ENCODE measurements around the gene PTPN11. TPM values are rescaled to one million over a fixed set of nuclear protein-coding genes. Genes with fewer than 3 reads are reported as not detected.

The PTPN11 gene
- total RNA-seq, 1 experiment from 2014 or later = 181 TPM

- no peak for TF ChIP-seq SP1 (IDR thresholded peaks at IDR 0.05; ENCODE audit: low read depth)
- peaks cover 78% of the 10 kb centered on the region for H3K79me2 ChIP-seq (ENCODE audit: insufficient read depth, low read length)
- no TSS peak for BruUV-seq (replicated peaks)
- H3K36me3 ChIP-seq (ENCODE audit: control insufficient read depth in 1 of 2, insufficient read depth in 2 of 2, low read length in 2 of 2) = peaks cover 0 to 4% of the 10 kb centered on the region in 2 experiments; a peak in 1 of 4 replicates
- intact Hi-C loops (cut with micrococcal nuclease) = no loop called here
- DNase-seq (ENCODE audit: low read depth, low spot score) = no peak
- no peaks in the 10 kb centered on the region for H3K9me2 ChIP-seq (ENCODE audit: insufficient read depth)
- peaks cover 6 to 11% of the 10 kb centered on the region in 2 experiments; a peak in 2 of 4 replicates for H3K4me1 ChIP-seq (ENCODE audit: control insufficient read depth in 1 of 2, insufficient read depth in 2 of 2, low read length in 2 of 2)
- ChIA-PET POLR2A (no interaction called here), CTCF (no interaction called here), RAD21 (ENCODE audit: low non-redundant PET in 1 of 2, low total read pairs in 2 of 2, uncharacterized antibody in 2 of 2, unreplicated experiment in 2 of 2) (no interaction called here)
- no peak overlapping the region for H3K4me3 ChIP-seq (replicated peaks in 1 of 2; ENCODE audit: low read depth in 1 of 2, low read length in 2 of 2)
- H3K9ac ChIP-seq (ENCODE audit: low read length) = no peak overlapping the region
- no peaks in the 10 kb centered on the region for H3K9me3 ChIP-seq (ENCODE audit: control insufficient read depth in 1 of 2, insufficient read depth in 1 of 2, low read depth in 1 of 2, low read length in 2 of 2)
- H3K27me3 ChIP-seq (ENCODE audit: insufficient read depth, low read length) = no peaks in the 10 kb centered on the region
- no peaks in the 10 kb centered on the region for H4K20me1 ChIP-seq (ENCODE audit: insufficient read depth)
- no peak for ATAC-seq
- H3K4me2 ChIP-seq (ENCODE audit: low read length) = no peak overlapping the region
- H2AFZ ChIP-seq (ENCODE audit: low read depth, low read length, poor library complexity, severe bottlenecking) = no peak overlapping the region
- no peak overlapping the region for H3K27ac ChIP-seq (ENCODE audit: low read depth, low read length)
Measured at GRCh38 chr12:112421363-112421762, 2.6 kb downstream of the PTPN11 start.

- Histone ChIP-seq H3K9ac (ENCODE audit: low read length) (no peak overlapping the region), H3K27me3 (ENCODE audit: insufficient read depth, low read length) (no peaks in the 10 kb centered on the region), H3K36me3 (ENCODE audit: control insufficient read depth in 1 of 2, insufficient read depth in 2 of 2, low read length in 2 of 2) (peaks cover 0 to 4% of the 10 kb centered on the region in 2 experiments; a peak in 1 of 4 replicates), H3K9me2 (ENCODE audit: insufficient read depth) (no peaks in the 10 kb centered on the region), H3K4me1 (ENCODE audit: control insufficient read depth in 1 of 2, insufficient read depth in 2 of 2, low read length in 2 of 2) (peaks cover 6 to 11% of the 10 kb centered on the region in 2 experiments; a peak in 2 of 4 replicates), H2AFZ (ENCODE audit: low read depth, low read length, poor library complexity, severe bottlenecking) (no peak overlapping the region), H3K79me2 (ENCODE audit: insufficient read depth, low read length) (peaks cover 88% of the 10 kb centered on the region), H3K4me3 (replicated peaks in 1 of 2; ENCODE audit: low read depth in 1 of 2, low read length in 2 of 2) (no peak overlapping the region), H3K9me3 (ENCODE audit: control insufficient read depth in 1 of 2, insufficient read depth in 1 of 2, low read depth in 1 of 2, low read length in 2 of 2) (no peaks in the 10 kb centered on the region), H3K27ac (ENCODE audit: low read depth, low read length) (no peak overlapping the region), H3K4me2 (ENCODE audit: low read length) (no peak overlapping the region), H4K20me1 (ENCODE audit: insufficient read depth) (no peaks in the 10 kb centered on the region)
- DNase-seq (ENCODE audit: low read depth, low spot score) (no peak), ATAC-seq (no peak)
- no TSS peak for BruUV-seq (replicated peaks)
- TF ChIP-seq JUND (IDR thresholded peaks at IDR 0.05) (no peak), TCF7L2 (IDR thresholded peaks at IDR 0.05; ENCODE audit: borderline replicate concordance, extremely low read depth, insufficient read depth, insufficient read length) (no peak)
- ChIA-PET RAD21 (ENCODE audit: low non-redundant PET in 1 of 2, low total read pairs in 2 of 2, uncharacterized antibody in 2 of 2, unreplicated experiment in 2 of 2) (no interaction called here), CTCF (no interaction called here), POLR2A (no interaction called here)
- intact Hi-C loops (cut with micrococcal nuclease) = no loop called here
Measured at GRCh38 chr12:112422531-112422930, 3.8 kb downstream of the PTPN11 start.

GRCh38 chr12:112424126-112424525 lies 5.4 kb downstream of the PTPN11 start:
- intact Hi-C loops (cut with micrococcal nuclease) = no loop called here
- CTCF ChIA-PET = no interaction called here
- Histone ChIP-seq H3K27me3 (ENCODE audit: insufficient read depth, low read length) (no peaks in the 10 kb centered on the region), H3K79me2 (ENCODE audit: insufficient read depth, low read length) (peaks cover 97% of the 10 kb centered on the region), H3K4me2 (ENCODE audit: low read length) (no peak overlapping the region), H3K9me2 (ENCODE audit: insufficient read depth) (no peaks in the 10 kb centered on the region), H2AFZ (ENCODE audit: low read depth, low read length, poor library complexity, severe bottlenecking) (no peak overlapping the region), H4K20me1 (ENCODE audit: insufficient read depth) (no peaks in the 10 kb centered on the region), H3K36me3 (ENCODE audit: control insufficient read depth in 1 of 2, insufficient read depth in 2 of 2, low read length in 2 of 2) (peaks cover 0 to 4% of the 10 kb centered on the region in 2 experiments; a peak in 1 of 4 replicates), H3K4me1 (ENCODE audit: control insufficient read depth in 1 of 2, insufficient read depth in 2 of 2, low read length in 2 of 2) (peaks cover 6 to 8% of the 10 kb centered on the region in 2 experiments; a peak in 2 of 4 replicates), H3K27ac (ENCODE audit: low read depth, low read length) (no peak overlapping the region), H3K9me3 (ENCODE audit: control insufficient read depth in 1 of 2, insufficient read depth in 1 of 2, low read depth in 1 of 2, low read length in 2 of 2) (no peaks in the 10 kb centered on the region), H3K4me3 (replicated peaks in 1 of 2; ENCODE audit: low read depth in 1 of 2, low read length in 2 of 2) (no peak overlapping the region), H3K9ac (ENCODE audit: low read length) (no peak overlapping the region)
- DNase-seq (ENCODE audit: low read depth, low spot score) = no peak
- no TSS peak for BruUV-seq (replicated peaks)
- POLR2A ChIA-PET = no interaction called here
- no peak for ATAC-seq
- RAD21 ChIA-PET (ENCODE audit: low non-redundant PET in 1 of 2, low total read pairs in 2 of 2, uncharacterized antibody in 2 of 2, unreplicated experiment in 2 of 2) = no interaction called here
- TF ChIP-seq CTCF (IDR thresholded peaks at IDR 0.05 in 2 of 3, conservative IDR thresholded peaks at IDR 0.05 in 1 of 3; ENCODE audit: borderline replicate concordance in 1 of 3, insufficient read depth in 1 of 3, low read depth in 2 of 3, low read length in 2 of 3) (no peak), YY1 (IDR thresholded peaks at IDR 0.05; ENCODE audit: extremely low read depth, insufficient replicate concordance, low read depth, low read length) (no peak), EZH2phosphoT487 (IDR thresholded peaks at IDR 0.05; ENCODE audit: borderline replicate concordance) (no peak), MAX (IDR thresholded peaks at IDR 0.05) (no peak), EZH2 (IDR thresholded peaks at IDR 0.05) (no peak), CEBPB (IDR thresholded peaks at IDR 0.05; ENCODE audit: low read depth) (no peak)

Data from HCT116 (cell line).